H9 (cell line): ENCODE measurements around the gene AVPR1A. TPM values are rescaled to one million over a fixed set of nuclear protein-coding genes. Genes with fewer than 3 reads are reported as not detected.

Experiments
- DNase-seq: peaks from one replicate; pipeline ENCODE4 v3.0.0-alpha.2; 2017
- H2AFZ ChIP-seq: one replicate; pipeline ENCODE4 v1.6.1; 2013; ENCODE audit warnings: mild to moderate bottlenecking, low read length, control low read depth, moderate library complexity
- H2AK5ac ChIP-seq: 2 replicates; pipeline ENCODE4 v1.6.1; 2013; ENCODE audit warnings: low read length, control low read depth, mixed read lengths; ENCODE audit not compliant: insufficient read length
- H2BK120ac ChIP-seq: one replicate; pipeline ENCODE4 v1.6.1; 2013; ENCODE audit warnings: low read depth, mild to moderate bottlenecking, low read length, control low read depth, inconsistent platforms; ENCODE audit not compliant: poor library complexity, severe bottlenecking
- H2BK12ac ChIP-seq: 2 replicates; pipeline ENCODE4 v1.6.1; 2013; ENCODE audit warnings: low read length, control low read depth, mixed read lengths, low read depth; ENCODE audit not compliant: insufficient read length
- H2BK15ac ChIP-seq: 2 replicates; pipeline ENCODE4 v1.6.1; 2013; ENCODE audit warnings: low read depth, low read length, control low read depth
- H2BK20ac ChIP-seq: one replicate; pipeline ENCODE4 v1.6.1; 2013; ENCODE audit warnings: low read depth, mild to moderate bottlenecking, low read length, control low read depth, inconsistent platforms; ENCODE audit not compliant: poor library complexity, severe bottlenecking
- H2BK5ac ChIP-seq: 2 replicates; pipeline ENCODE4 v1.6.1; 2013; ENCODE audit warnings: low read length, control low read depth, mixed read lengths; ENCODE audit not compliant: insufficient read length
- H3K14ac ChIP-seq: 2 replicates; pipeline ENCODE4 v1.6.1; 2013; ENCODE audit warnings: low read length, control low read depth; ENCODE audit not compliant: insufficient read depth
- H3K18ac ChIP-seq: 2 replicates; pipeline ENCODE4 v1.6.1; 2013; ENCODE audit warnings: low read depth, mild to moderate bottlenecking, mixed read lengths, low read length, control low read depth; ENCODE audit not compliant: insufficient read length
- H3K23ac ChIP-seq: 2 replicates; pipeline ENCODE4 v1.6.1; 2013; ENCODE audit warnings: low read length, control low read depth, mixed read lengths, low read depth; ENCODE audit not compliant: insufficient read length
- H3K23me2 ChIP-seq: 2 replicates; pipeline ENCODE4 v1.6.1; 2013; ENCODE audit warnings: low read depth, mild to moderate bottlenecking, mixed read lengths, low read length, control low read depth; ENCODE audit not compliant: insufficient read length, poor library complexity, severe bottlenecking
- H3K27ac ChIP-seq: 2 replicates; pipeline ENCODE4 v1.5.1; 2013; ENCODE audit warnings: low read length, control low read depth, mixed read lengths, low read depth; ENCODE audit not compliant: insufficient read length
- H3K27me3 ChIP-seq: 2 replicates; pipeline ENCODE4 v1.6.1; 2013; ENCODE audit warnings: low read length, control low read depth, inconsistent platforms; ENCODE audit not compliant: insufficient read depth
- H3K4ac ChIP-seq: 2 replicates; pipeline ENCODE4 v1.6.1; 2013; ENCODE audit warnings: low read depth, mild to moderate bottlenecking, control low read depth, inconsistent platforms, low read length, moderate library complexity
- H3K4me1 ChIP-seq: 2 replicates; pipeline ENCODE4 v1.6.1; 2013; ENCODE audit warnings: low read length, control low read depth, inconsistent platforms; ENCODE audit not compliant: insufficient read depth
- H3K4me2 ChIP-seq: 2 replicates; pipeline ENCODE4 v1.6.1; 2013; ENCODE audit warnings: low read length, control low read depth, mixed read lengths; ENCODE audit not compliant: insufficient read length, insufficient read depth
- H3K56ac ChIP-seq: 2 replicates; pipeline ENCODE4 v1.6.1; 2013; ENCODE audit warnings: low read depth, mild to moderate bottlenecking, mixed read lengths, low read length, control low read depth; ENCODE audit not compliant: insufficient read length
- H3K79me1 ChIP-seq: 2 replicates; pipeline ENCODE4 v1.6.1; 2013; ENCODE audit warnings: low read depth, mild to moderate bottlenecking, moderate library complexity, low read length, control low read depth, inconsistent platforms; ENCODE audit not compliant: insufficient read depth, poor library complexity, severe bottlenecking
- H3K79me2 ChIP-seq: 2 replicates; pipeline ENCODE4 v1.6.1; 2013; ENCODE audit warnings: low read length, control low read depth, inconsistent platforms; ENCODE audit not compliant: insufficient read depth
- H3K9ac ChIP-seq: 2 replicates; pipeline ENCODE4 v1.6.1; 2013; ENCODE audit warnings: low read length, control low read depth, mixed read lengths; ENCODE audit not compliant: insufficient read length; ENCODE audit errors: extremely low read depth
- H3K9me3 ChIP-seq: one replicate; pipeline ENCODE4 v1.6.1; 2013; ENCODE audit warnings: low read depth, low read length, inconsistent platforms; ENCODE audit not compliant: control insufficient read depth
- H3T11ph ChIP-seq: one replicate; pipeline ENCODE4 v1.6.1; 2013; ENCODE audit warnings: mild to moderate bottlenecking, low read length, control low read depth, inconsistent platforms
- H4K20me1 ChIP-seq: one replicate; pipeline ENCODE4 v1.6.1; 2013; ENCODE audit not compliant: control insufficient read depth, insufficient read length, insufficient read depth
- H4K5ac ChIP-seq: 2 replicates; pipeline ENCODE4 v1.6.1; 2013; ENCODE audit warnings: low read depth, mild to moderate bottlenecking, mixed read lengths, low read length, control low read depth; ENCODE audit not compliant: insufficient read length
- H4K8ac ChIP-seq: replicated peaks from 2 replicates; pipeline ENCODE4 v1.6.1; 2013; ENCODE audit warnings: low read length, control low read depth, mixed read lengths, low read depth; ENCODE audit not compliant: insufficient read length
- H4K91ac ChIP-seq: 2 replicates; pipeline ENCODE4 v1.6.1; 2013; ENCODE audit warnings: low read depth, mild to moderate bottlenecking, moderate library complexity, mixed read lengths, low read length, control low read depth; ENCODE audit not compliant: insufficient read length
- H3K27ac Mint-ChIP-seq, 3 experiments: 2 replicates in 2 of 3; 3 replicates in 1 of 3; pipeline ENCODE4 v1.8.0; 2020 to 2021; ENCODE audit warnings: mixed read lengths in 3 of 3, mild to moderate bottlenecking in 1 of 3, moderate library complexity in 1 of 3
- H3K27me3 Mint-ChIP-seq: 2 replicates; pipeline ENCODE4 v1.8.0; 2021; ENCODE audit warnings: low read depth, mild to moderate bottlenecking, moderate library complexity, mixed read lengths
- H3K36me3 Mint-ChIP-seq, 3 experiments: 2 replicates in 2 of 3; 3 replicates in 1 of 3; pipeline ENCODE4 v1.8.0; 2020 to 2021; ENCODE audit warnings: low read depth in 3 of 3, mixed read lengths in 3 of 3; ENCODE audit not compliant: insufficient read depth in 1 of 3
- H3K4me1 Mint-ChIP-seq, 2 experiments: 2 replicates each; pipeline ENCODE4 v1.8.0; 2020; ENCODE audit warnings: mixed read lengths in 2 of 2
- H3K4me3 Mint-ChIP-seq, 2 experiments: 2 replicates in 1 of 2; 3 replicates in 1 of 2; pipeline ENCODE4 v1.8.0; 2020 to 2021; ENCODE audit warnings: mild to moderate bottlenecking in 2 of 2, mixed read lengths in 2 of 2, moderate library complexity in 1 of 2
- H3K9me3 Mint-ChIP-seq, 2 experiments: 2 replicates in 1 of 2; 3 replicates in 1 of 2; pipeline ENCODE4 v1.8.0; 2020; ENCODE audit warnings: mild to moderate bottlenecking in 2 of 2, mixed read lengths in 2 of 2, moderate library complexity in 1 of 2
- total RNA-seq: library from RNA; stranded (reverse); gene quantifications from 2 replicates; pipeline ENCODE4 v1.2.1, GENCODE V29; 2021
- TF ChIP-seq, protein P1 (sequence below): fragments of 200-600 bp; sonication (generic); conservative IDR thresholded peaks from 3 replicates; pipeline ENCODE4 v1.8.0; 2021; ENCODE audit warnings: antibody characterized with exemption, mild to moderate bottlenecking

The AVPR1A gene
- total RNA-seq, 1 experiment from 2014 or later, result 0.13 TPM

DNA sequence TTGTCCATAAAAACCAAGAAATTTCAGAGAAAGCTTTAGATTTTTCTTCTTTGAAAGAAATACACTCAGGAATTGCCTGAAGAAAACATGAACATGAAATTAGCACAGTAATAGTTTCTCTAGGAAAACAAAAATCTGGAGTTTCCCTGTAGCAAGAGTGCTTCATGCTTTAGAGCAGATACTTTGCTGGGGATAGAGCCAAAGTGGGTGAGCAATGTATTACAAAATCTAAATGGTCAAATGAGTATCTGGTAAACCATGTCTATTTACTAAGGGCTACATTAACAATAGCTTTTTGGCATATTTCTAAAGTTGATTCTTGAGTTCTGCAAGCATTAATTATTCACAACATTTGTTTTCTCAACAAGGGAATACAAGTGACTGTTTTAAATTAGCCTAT, 26.2 kb downstream of the AVPR1A start:
- no peaks in the 10 kb centered on the region for H3K9me3 Mint-ChIP-seq
- no peak overlapping the region for H2AK5ac ChIP-seq
- no peak overlapping the region for H4K5ac ChIP-seq
- no peak overlapping the region for H2BK20ac ChIP-seq
- H2BK5ac ChIP-seq, result no peak overlapping the region
- no peak overlapping the region for H3K4me2 ChIP-seq
- H4K8ac ChIP-seq, result no peak overlapping the region
- no peak overlapping the region for H4K91ac ChIP-seq
- H2AFZ ChIP-seq, result no peak overlapping the region
- H3K4me1 ChIP-seq, result no peaks in the 10 kb centered on the region
- no peak overlapping the region for H3K56ac ChIP-seq
- H2BK15ac ChIP-seq, result no peak overlapping the region
- DNase-seq, result no peak
- H4K20me1 ChIP-seq, result no peaks in the 10 kb centered on the region
- no peaks in the 10 kb centered on the region for H3K36me3 Mint-ChIP-seq
- no peaks in the 10 kb centered on the region; the same call in 1 of the 2 replicates for H3K27me3 Mint-ChIP-seq
- TF ChIP-seq, protein P1, sequence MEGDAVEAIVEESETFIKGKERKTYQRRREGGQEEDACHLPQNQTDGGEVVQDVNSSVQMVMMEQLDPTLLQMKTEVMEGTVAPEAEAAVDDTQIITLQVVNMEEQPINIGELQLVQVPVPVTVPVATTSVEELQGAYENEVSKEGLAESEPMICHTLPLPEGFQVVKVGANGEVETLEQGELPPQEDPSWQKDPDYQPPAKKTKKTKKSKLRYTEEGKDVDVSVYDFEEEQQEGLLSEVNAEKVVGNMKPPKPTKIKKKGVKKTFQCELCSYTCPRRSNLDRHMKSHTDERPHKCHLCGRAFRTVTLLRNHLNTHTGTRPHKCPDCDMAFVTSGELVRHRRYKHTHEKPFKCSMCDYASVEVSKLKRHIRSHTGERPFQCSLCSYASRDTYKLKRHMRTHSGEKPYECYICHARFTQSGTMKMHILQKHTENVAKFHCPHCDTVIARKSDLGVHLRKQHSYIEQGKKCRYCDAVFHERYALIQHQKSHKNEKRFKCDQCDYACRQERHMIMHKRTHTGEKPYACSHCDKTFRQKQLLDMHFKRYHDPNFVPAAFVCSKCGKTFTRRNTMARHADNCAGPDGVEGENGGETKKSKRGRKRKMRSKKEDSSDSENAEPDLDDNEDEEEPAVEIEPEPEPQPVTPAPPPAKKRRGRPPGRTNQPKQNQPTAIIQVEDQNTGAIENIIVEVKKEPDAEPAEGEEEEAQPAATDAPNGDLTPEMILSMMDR, result no peak
- H3K79me2 ChIP-seq, result no peaks in the 10 kb centered on the region
- no peaks in the 10 kb centered on the region for H3K79me1 ChIP-seq
- H3K23ac ChIP-seq, result no peak overlapping the region
- H2BK12ac ChIP-seq, result no peak overlapping the region
- no peak overlapping the region for H3K4me3 Mint-ChIP-seq
- no peak overlapping the region for H3T11ph ChIP-seq
- no peak overlapping the region for H3K9ac ChIP-seq
- H3K18ac ChIP-seq, result no peak overlapping the region
- H3K4me1 Mint-ChIP-seq, result no peaks in the 10 kb centered on the region
- no peak overlapping the region for H3K27ac Mint-ChIP-seq
- no peaks in the 10 kb centered on the region for H3K23me2 ChIP-seq
- H3K4ac ChIP-seq, result no peak overlapping the region
- no peaks in the 10 kb centered on the region for H3K27me3 ChIP-seq
- H3K14ac ChIP-seq, result no peak overlapping the region
- H2BK120ac ChIP-seq, result no peak overlapping the region
- H3K9me3 ChIP-seq, result no peaks in the 10 kb centered on the region
- H3K27ac ChIP-seq, result no peak overlapping the region
